SK-MEL-5 (cell line): ENCODE data around the gene ST7L. TPM values are rescaled to one million over a fixed set of nuclear protein-coding genes. Genes with fewer than 3 reads are reported as not detected.
"Not testable (repeated sequence)": the region's sequence is repeated elsewhere in the genome, so short reads cannot be mapped to it uniquely, and the experiment has no call there.

Experiments
- DNase-seq: peaks from one replicate; pipeline ENCODE4 v3.0.0-alpha.2; 2016; ENCODE audit warnings: low read depth, low spot score
- in situ Hi-C: cut with HindIII; loops from 2 replicates; pipeline ENCODE4 v1.10.0; 2016; ENCODE audit warnings: low sequenced_read_pairs, high pct_unique_total_duplicates, low pct_unique_long_range_greater_than_20kb
- polyA plus RNA-seq, 2 experiments: library from polyadenylated mRNA; depleted of rRNA; stranded (reverse); fragments of >200 nt; gene quantifications; 2 replicates each; pipeline ENCODE4 v1.2.3, GENCODE V29; 2015
- total RNA-seq: library from RNA; depleted of rRNA; stranded (reverse); fragments of >200 nt; shearing (Covaris generic); gene quantifications from 2 replicates; pipeline ENCODE4 v1.2.3, GENCODE V29; 2014; rRNA removed

The ST7L gene, protein sequence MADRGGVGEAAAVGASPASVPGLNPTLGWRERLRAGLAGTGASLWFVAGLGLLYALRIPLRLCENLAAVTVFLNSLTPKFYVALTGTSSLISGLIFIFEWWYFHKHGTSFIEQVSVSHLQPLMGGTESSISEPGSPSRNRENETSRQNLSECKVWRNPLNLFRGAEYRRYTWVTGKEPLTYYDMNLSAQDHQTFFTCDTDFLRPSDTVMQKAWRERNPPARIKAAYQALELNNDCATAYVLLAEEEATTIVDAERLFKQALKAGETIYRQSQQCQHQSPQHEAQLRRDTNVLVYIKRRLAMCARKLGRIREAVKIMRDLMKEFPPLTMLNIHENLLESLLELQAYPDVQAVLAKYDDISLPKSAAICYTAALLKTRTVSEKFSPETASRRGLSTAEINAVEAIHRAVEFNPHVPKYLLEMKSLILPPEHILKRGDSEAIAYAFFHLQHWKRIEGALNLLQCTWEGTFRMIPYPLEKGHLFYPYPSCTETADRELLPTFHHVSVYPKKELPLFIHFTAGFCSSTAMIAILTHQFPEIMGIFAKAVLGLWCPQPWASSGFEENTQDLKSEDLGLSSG
- total RNA-seq, result 23.8 and 28.2 TPM in 2 replicates
- polyA plus RNA-seq (2015; cell fraction: cytosol; rRNA removed), result 23.3 and 28.1 TPM in 2 replicates
- 8.7 and 32.1 TPM in 2 replicates for polyA plus RNA-seq (2015; cell fraction: nucleus; rRNA removed)

- in situ Hi-C loops, result no loop called here
- DNase-seq, result peak; percentile 61
Measured at GRCh38 chr1:112618721-112619517, at the start of gene ST7L. TSS of gene ST7L (minus strand) at chr1:112619141. CDS start at chr1:112619113, 28 bp downstream.

- in situ Hi-C loops, result no loop called here
Measured at GRCh38 chr1:112666946-112667345, 48.0 kb upstream of the ST7L start.

GRCh38 chr1:112665857-112666256, 46.9 kb upstream of the ST7L start:
- in situ Hi-C loops, result no loop called here
- DNase-seq, result no peak

More at GRCh38 chr1:112666946-112667345, 48.0 kb upstream of the ST7L start:
- no peak for DNase-seq

GRCh38 chr1:112651205-112651604, 32.3 kb upstream of the ST7L start:
- in situ Hi-C loops, result no loop called here

GRCh38 chr1:112646225-112646624, 27.3 kb upstream of the ST7L start:
- no peak for DNase-seq
- in situ Hi-C loops, result no loop called here

More at GRCh38 chr1:112651205-112651604, 32.3 kb upstream of the ST7L start:
- DNase-seq, result no peak

DNA sequence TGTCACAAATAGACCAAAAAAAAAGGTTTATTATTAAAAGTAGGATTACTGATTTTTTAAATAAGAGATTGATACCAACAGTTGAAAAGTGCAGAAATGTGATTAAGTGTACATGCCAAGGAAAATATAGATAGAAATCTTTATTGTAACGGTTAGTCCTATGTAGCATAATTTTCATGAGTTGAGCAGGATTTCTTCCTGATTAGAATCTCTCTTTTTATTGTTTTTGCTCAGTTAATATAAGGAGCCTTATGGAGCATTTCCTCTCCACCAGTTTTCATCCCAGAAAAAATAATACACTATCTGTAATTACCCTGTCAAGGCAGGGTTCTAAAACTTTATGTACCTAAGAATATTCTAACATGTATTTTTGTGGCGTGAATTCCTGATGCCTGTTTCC, 24.1 kb upstream of the ST7L start:
- no peak for DNase-seq
- in situ Hi-C loops, result no loop called here

- in situ Hi-C loops, result not testable (repeated sequence)
Measured at GRCh38 chr1:112640437-112640836, 21.5 kb upstream of the ST7L start.

GRCh38 chr1:112638110-112638428, 19.1 kb upstream of the ST7L start:
- DNase-seq, result peak; percentile 9
- in situ Hi-C loops, result no loop called here

More at GRCh38 chr1:112640437-112640836, 21.5 kb upstream of the ST7L start:
- peak; percentile 15 for DNase-seq

- peak; percentile 67 for DNase-seq
- in situ Hi-C loops, result no loop called here
Measured at GRCh38 chr1:112637254-112638109, 18.5 kb upstream of the ST7L start.

DNA sequence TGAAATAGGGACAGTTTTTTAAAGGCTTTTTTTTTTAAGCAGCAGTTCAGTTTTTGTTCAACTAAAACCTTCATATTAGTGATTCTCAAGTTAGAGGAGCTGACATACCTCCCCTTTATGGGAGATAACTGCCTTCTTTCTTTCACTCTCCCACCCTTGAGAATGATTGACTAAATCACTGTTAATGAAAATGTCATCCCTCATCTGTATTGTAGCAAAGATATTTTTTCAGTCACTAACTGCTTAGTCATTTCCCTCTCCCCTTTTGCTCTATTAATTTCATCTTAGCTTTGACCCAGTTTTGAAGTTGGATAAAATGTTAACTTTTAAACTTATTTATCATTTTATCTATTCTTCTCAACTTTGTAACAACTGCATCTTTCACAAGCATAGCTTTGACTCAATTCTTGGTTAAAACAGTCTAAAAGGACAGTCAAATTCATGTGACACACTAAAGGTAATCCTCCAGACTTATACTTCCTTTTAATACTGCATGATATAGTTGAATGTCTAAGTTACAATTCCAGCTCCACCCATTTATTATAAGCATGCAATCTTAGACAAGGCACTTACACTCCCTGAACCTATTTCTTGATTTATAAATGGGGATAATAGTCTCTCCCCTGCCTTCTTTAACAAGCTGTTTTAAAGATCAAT, 17.8 kb upstream of the ST7L start:
- DNase-seq, result peak; percentile 26
- in situ Hi-C loops, result no loop called here

GRCh38 chr1:112636056-112636455, 17.1 kb upstream of the ST7L start:
- in situ Hi-C loops, result no loop called here

GRCh38 chr1:112634367-112634766, 15.4 kb upstream of the ST7L start:
- in situ Hi-C loops, result no loop called here
- DNase-seq, result no peak

More at GRCh38 chr1:112636056-112636455, 17.1 kb upstream of the ST7L start:
- no peak for DNase-seq

DNA sequence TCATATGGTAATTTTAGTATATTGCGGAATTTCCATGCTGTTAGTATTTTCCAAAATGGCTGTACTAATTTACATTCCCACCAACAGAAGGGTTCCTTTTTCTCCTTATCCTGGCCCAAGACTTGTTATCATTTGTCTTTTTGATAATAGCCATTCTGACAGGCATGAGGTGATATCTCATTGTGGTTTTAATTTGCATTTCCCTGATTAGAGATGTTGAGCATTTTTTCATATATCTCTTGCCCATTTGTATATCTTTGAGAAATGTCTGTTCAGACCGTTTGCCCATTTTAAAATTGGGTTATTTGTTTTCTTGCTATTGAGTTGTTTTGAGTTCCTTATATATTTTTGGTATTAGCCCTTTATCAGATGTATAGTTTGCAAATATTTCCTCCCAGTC, 14.7 kb upstream of the ST7L start:
- in situ Hi-C loops, result no loop called here
- DNase-seq, result no peak

- no peak for DNase-seq
- in situ Hi-C loops, result no loop called here
Measured at GRCh38 chr1:112629256-112629655, 10.3 kb upstream of the ST7L start.

DNA sequence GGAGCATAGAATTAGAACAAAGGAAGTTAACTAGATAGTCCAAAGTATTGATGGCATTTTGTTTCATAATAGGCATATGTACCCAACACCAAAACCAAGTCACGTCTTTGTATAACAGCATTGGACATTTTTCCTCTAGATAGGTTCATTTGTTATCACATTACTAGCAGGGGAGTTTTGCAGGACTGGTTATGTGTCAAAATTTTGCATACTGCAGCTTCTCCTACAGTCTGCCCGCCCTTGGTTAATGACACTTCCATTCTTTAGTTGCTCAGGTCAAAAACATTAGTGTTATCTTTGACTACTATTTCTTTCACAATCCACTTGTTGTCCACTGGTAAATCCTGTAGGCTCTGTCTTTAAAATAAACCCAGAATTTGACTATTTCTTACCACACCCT, 9.6 kb upstream of the ST7L start:
- in situ Hi-C loops, result no loop called here
- no peak for DNase-seq

GRCh38 chr1:112626887-112627286, 7.9 kb upstream of the ST7L start:
- DNase-seq, result no peak
- in situ Hi-C loops, result no loop called here

DNA sequence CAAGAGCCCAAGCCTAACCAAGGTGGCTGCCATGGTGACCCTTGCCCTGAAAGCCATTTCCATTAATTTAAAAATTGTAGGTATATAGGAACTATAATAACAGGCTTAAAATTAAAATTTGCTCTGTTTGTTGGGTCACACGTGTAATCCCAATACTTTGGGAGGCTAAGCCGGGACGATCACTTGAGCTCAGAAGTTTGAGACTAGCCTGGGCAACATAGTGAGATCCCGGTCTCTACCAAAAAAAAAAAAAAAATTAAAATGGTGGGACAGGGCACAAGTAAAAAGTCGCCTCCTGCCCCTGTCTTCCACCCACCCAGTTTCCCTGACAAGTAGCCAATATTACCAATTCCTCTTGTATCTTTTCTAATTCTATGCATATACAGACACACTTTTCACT, 7.3 kb upstream of the ST7L start:
- DNase-seq, result no peak
- in situ Hi-C loops, result no loop called here
